Measurements from ENCODE around the gene GKN1.

The GKN1 gene
- 0 reads per million in 3 donors for total RNA-seq

- DNase-seq: no peak
- Histone ChIP-seq H3K27me3 (replicated peaks; ENCODE audit: control insufficient read depth, insufficient read depth, low read length, poor library complexity, severe bottlenecking) (no peaks in the 10 kb centered on the region), H3K36me3 (ENCODE audit: control insufficient read depth, insufficient read depth, low read length) (no peaks in the 10 kb centered on the region), H3K27ac (ENCODE audit: insufficient read depth, low read length, poor library complexity, severe bottlenecking) (no peak within 1 kb of the TSS), H3K4me1 (ENCODE audit: control insufficient read depth, insufficient read depth, low read length, poor library complexity, severe bottlenecking) (no peaks in the 10 kb centered on the region), H3K4me3 (ENCODE audit: insufficient read depth, low read depth, low read length, poor library complexity, severe bottlenecking) (no peak within 1 kb of the TSS), H3K9me3 (ENCODE audit: control insufficient read depth, low read length) (no peaks in the 10 kb centered on the region)
These were observed at the start of gene GKN1 for GRCh38 chr2:68974251-68974650. GKN1 (plus strand) TSS chr2:68974636; CDS start chr2:68974678, 42 bp downstream.

- DNase-seq: peak; percentile 25 to 49 (median 28)
- Histone ChIP-seq H3K4me3 (ENCODE audit: insufficient read depth, low read depth, low read length, poor library complexity, severe bottlenecking) (no peak overlapping the region), H3K27me3 (replicated peaks; ENCODE audit: control insufficient read depth, insufficient read depth, low read length, poor library complexity, severe bottlenecking) (no peaks in the 10 kb centered on the region), H3K9me3 (ENCODE audit: control insufficient read depth, low read length) (no peaks in the 10 kb centered on the region), H3K36me3 (ENCODE audit: control insufficient read depth, insufficient read depth, low read length) (no peaks in the 10 kb centered on the region), H3K4me1 (ENCODE audit: control insufficient read depth, insufficient read depth, low read length, poor library complexity, severe bottlenecking) (no peaks in the 10 kb centered on the region), H3K27ac (ENCODE audit: insufficient read depth, low read length, poor library complexity, severe bottlenecking) (no peak overlapping the region)
These were observed 49.0 kb upstream of the GKN1 start for GRCh38 chr2:68925295-68925896.

GRCh38 chr2:68926796-68927195, 47.6 kb upstream of the GKN1 start:
- no peak for DNase-seq
- Histone ChIP-seq H3K27ac (ENCODE audit: insufficient read depth, low read length, poor library complexity, severe bottlenecking) (no peak overlapping the region), H3K4me3 (ENCODE audit: insufficient read depth, low read depth, low read length, poor library complexity, severe bottlenecking) (no peak overlapping the region), H3K27me3 (replicated peaks; ENCODE audit: control insufficient read depth, insufficient read depth, low read length, poor library complexity, severe bottlenecking) (no peaks in the 10 kb centered on the region), H3K4me1 (ENCODE audit: control insufficient read depth, insufficient read depth, low read length, poor library complexity, severe bottlenecking) (no peaks in the 10 kb centered on the region), H3K9me3 (ENCODE audit: control insufficient read depth, low read length) (no peaks in the 10 kb centered on the region), H3K36me3 (ENCODE audit: control insufficient read depth, insufficient read depth, low read length) (no peaks in the 10 kb centered on the region)

GRCh38 chr2:68931149-68931711, 43.2 kb upstream of the GKN1 start:
- H3K4me1 ChIP-seq (ENCODE audit: control insufficient read depth, insufficient read depth, low read length, poor library complexity, severe bottlenecking): no peaks in the 10 kb centered on the region
- no peaks in the 10 kb centered on the region for H3K9me3 ChIP-seq (ENCODE audit: control insufficient read depth, low read length)
- H3K27me3 ChIP-seq (replicated peaks; ENCODE audit: control insufficient read depth, insufficient read depth, low read length, poor library complexity, severe bottlenecking): no peaks in the 10 kb centered on the region
- H3K27ac ChIP-seq (ENCODE audit: insufficient read depth, low read length, poor library complexity, severe bottlenecking): no peak overlapping the region
- H3K4me3 ChIP-seq (ENCODE audit: insufficient read depth, low read depth, low read length, poor library complexity, severe bottlenecking): no peak overlapping the region
- H3K36me3 ChIP-seq (ENCODE audit: control insufficient read depth, insufficient read depth, low read length): no peaks in the 10 kb centered on the region
- no peak for DNase-seq

GRCh38 chr2:68931799-68932198, 42.6 kb upstream of the GKN1 start:
- no peaks in the 10 kb centered on the region for H3K9me3 ChIP-seq (ENCODE audit: control insufficient read depth, low read length)
- H3K4me1 ChIP-seq (ENCODE audit: control insufficient read depth, insufficient read depth, low read length, poor library complexity, severe bottlenecking): no peaks in the 10 kb centered on the region
- DNase-seq: no peak
- no peaks in the 10 kb centered on the region for H3K36me3 ChIP-seq (ENCODE audit: control insufficient read depth, insufficient read depth, low read length)
- no peaks in the 10 kb centered on the region for H3K27me3 ChIP-seq (replicated peaks; ENCODE audit: control insufficient read depth, insufficient read depth, low read length, poor library complexity, severe bottlenecking)
- no peak overlapping the region for H3K4me3 ChIP-seq (ENCODE audit: insufficient read depth, low read depth, low read length, poor library complexity, severe bottlenecking)
- no peak overlapping the region for H3K27ac ChIP-seq (ENCODE audit: insufficient read depth, low read length, poor library complexity, severe bottlenecking)

- H3K9me3 ChIP-seq (ENCODE audit: control insufficient read depth, low read length): no peaks in the 10 kb centered on the region
- H3K4me1 ChIP-seq (ENCODE audit: control insufficient read depth, insufficient read depth, low read length, poor library complexity, severe bottlenecking): no peaks in the 10 kb centered on the region
- H3K27me3 ChIP-seq (replicated peaks; ENCODE audit: control insufficient read depth, insufficient read depth, low read length, poor library complexity, severe bottlenecking): no peaks in the 10 kb centered on the region
- no peak overlapping the region for H3K4me3 ChIP-seq (ENCODE audit: insufficient read depth, low read depth, low read length, poor library complexity, severe bottlenecking)
- no peak for DNase-seq
- no peaks in the 10 kb centered on the region for H3K36me3 ChIP-seq (ENCODE audit: control insufficient read depth, insufficient read depth, low read length)
- no peak overlapping the region for H3K27ac ChIP-seq (ENCODE audit: insufficient read depth, low read length, poor library complexity, severe bottlenecking)
These were observed 42.0 kb upstream of the GKN1 start for GRCh38 chr2:68932402-68932801.

GRCh38 chr2:68934021-68934420, 40.4 kb upstream of the GKN1 start:
- no peaks in the 10 kb centered on the region for H3K27me3 ChIP-seq (replicated peaks; ENCODE audit: control insufficient read depth, insufficient read depth, low read length, poor library complexity, severe bottlenecking)
- H3K36me3 ChIP-seq (ENCODE audit: control insufficient read depth, insufficient read depth, low read length): no peaks in the 10 kb centered on the region
- H3K4me1 ChIP-seq (ENCODE audit: control insufficient read depth, insufficient read depth, low read length, poor library complexity, severe bottlenecking): no peaks in the 10 kb centered on the region
- DNase-seq: no peak
- H3K4me3 ChIP-seq (ENCODE audit: insufficient read depth, low read depth, low read length, poor library complexity, severe bottlenecking): no peak overlapping the region
- no peak overlapping the region for H3K27ac ChIP-seq (ENCODE audit: insufficient read depth, low read length, poor library complexity, severe bottlenecking)
- H3K9me3 ChIP-seq (ENCODE audit: control insufficient read depth, low read length): no peaks in the 10 kb centered on the region

GRCh38 chr2:68935471-68935870, 39.0 kb upstream of the GKN1 start:
- no peaks in the 10 kb centered on the region for H3K36me3 ChIP-seq (ENCODE audit: control insufficient read depth, insufficient read depth, low read length)
- no peak overlapping the region for H3K27ac ChIP-seq (ENCODE audit: insufficient read depth, low read length, poor library complexity, severe bottlenecking)
- H3K4me3 ChIP-seq (ENCODE audit: insufficient read depth, low read depth, low read length, poor library complexity, severe bottlenecking): no peak overlapping the region
- no peaks in the 10 kb centered on the region for H3K27me3 ChIP-seq (replicated peaks; ENCODE audit: control insufficient read depth, insufficient read depth, low read length, poor library complexity, severe bottlenecking)
- H3K4me1 ChIP-seq (ENCODE audit: control insufficient read depth, insufficient read depth, low read length, poor library complexity, severe bottlenecking): no peaks in the 10 kb centered on the region
- no peaks in the 10 kb centered on the region for H3K9me3 ChIP-seq (ENCODE audit: control insufficient read depth, low read length)
- no peak for DNase-seq

- Histone ChIP-seq H3K4me1 (ENCODE audit: control insufficient read depth, insufficient read depth, low read length, poor library complexity, severe bottlenecking) (no peaks in the 10 kb centered on the region), H3K27me3 (replicated peaks; ENCODE audit: control insufficient read depth, insufficient read depth, low read length, poor library complexity, severe bottlenecking) (no peaks in the 10 kb centered on the region), H3K27ac (ENCODE audit: insufficient read depth, low read length, poor library complexity, severe bottlenecking) (no peak overlapping the region), H3K36me3 (ENCODE audit: control insufficient read depth, insufficient read depth, low read length) (no peaks in the 10 kb centered on the region), H3K4me3 (ENCODE audit: insufficient read depth, low read depth, low read length, poor library complexity, severe bottlenecking) (no peak overlapping the region), H3K9me3 (ENCODE audit: control insufficient read depth, low read length) (no peaks in the 10 kb centered on the region)
- DNase-seq: no peak
These were observed 38.0 kb upstream of the GKN1 start for GRCh38 chr2:68936427-68936826.

GRCh38 chr2:68936889-68937288, 37.5 kb upstream of the GKN1 start:
- no peak for DNase-seq
- H3K9me3 ChIP-seq (ENCODE audit: control insufficient read depth, low read length): no peaks in the 10 kb centered on the region
- H3K36me3 ChIP-seq (ENCODE audit: control insufficient read depth, insufficient read depth, low read length): no peaks in the 10 kb centered on the region
- H3K27me3 ChIP-seq (replicated peaks; ENCODE audit: control insufficient read depth, insufficient read depth, low read length, poor library complexity, severe bottlenecking): no peaks in the 10 kb centered on the region
- H3K27ac ChIP-seq (ENCODE audit: insufficient read depth, low read length, poor library complexity, severe bottlenecking): no peak overlapping the region
- H3K4me3 ChIP-seq (ENCODE audit: insufficient read depth, low read depth, low read length, poor library complexity, severe bottlenecking): no peak overlapping the region
- H3K4me1 ChIP-seq (ENCODE audit: control insufficient read depth, insufficient read depth, low read length, poor library complexity, severe bottlenecking): no peaks in the 10 kb centered on the region

Measured in effector memory CD4-positive, alpha-beta T cell (primary cell).